ENCODE measurements around the gene ANK2.

ANK2 gene

DNA sequence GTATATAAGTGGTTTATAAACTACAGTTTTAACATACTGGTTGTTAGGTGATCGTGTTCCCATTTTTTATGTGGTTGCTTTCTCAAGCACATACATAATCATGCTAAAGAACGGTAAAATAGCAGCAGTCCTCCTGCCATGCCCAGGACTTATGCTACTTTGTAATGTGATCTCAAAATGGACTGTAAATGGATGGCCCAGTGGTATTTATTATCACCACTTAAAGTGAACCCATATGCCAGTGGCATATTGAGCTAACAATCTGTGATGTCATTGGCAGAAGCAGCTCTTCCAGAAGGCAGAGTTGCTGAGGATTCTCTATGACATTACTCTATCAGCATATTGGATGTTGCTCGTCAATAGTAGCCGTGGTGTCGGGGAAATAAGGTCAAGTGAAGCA lies 28.6 kb downstream of the ANK2 start:
- no peaks in the 10 kb centered on the region for H3K27me3 ChIP-seq (ENCODE audit: control insufficient read depth, insufficient read depth, low read length)
- no peak overlapping the region for H3K4me3 ChIP-seq (ENCODE audit: low read length)
- no peak overlapping the region for H3K27ac ChIP-seq (ENCODE audit: low read depth, low read length)
- no peak overlapping the region for H3K9ac ChIP-seq (ENCODE audit: low read length)
- no peaks in the 10 kb centered on the region for H3K36me3 ChIP-seq (ENCODE audit: control insufficient read depth, insufficient read depth, low read length)
- H3K4me1 ChIP-seq (ENCODE audit: control insufficient read depth, insufficient read depth, low read length) = no peaks in the 10 kb centered on the region

DNA sequence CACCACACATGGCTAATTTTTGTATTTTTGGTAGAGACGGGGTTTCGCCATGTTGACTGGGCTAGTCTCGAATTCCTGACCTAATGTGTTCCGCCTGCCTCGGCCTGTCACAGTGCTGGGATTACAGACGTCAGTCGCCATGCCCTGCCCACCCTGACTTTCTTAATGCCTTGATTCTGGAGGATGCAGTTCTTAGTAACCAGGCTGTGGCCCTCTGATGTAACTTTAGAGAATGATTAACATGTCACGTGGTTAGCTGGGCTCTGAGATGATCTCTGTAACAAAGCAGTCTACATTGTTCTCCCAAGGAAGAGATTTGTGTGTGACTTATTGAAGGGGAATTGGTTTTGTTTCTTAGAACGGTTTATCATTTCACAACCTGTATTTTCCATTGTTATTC lies 30.6 kb downstream of the ANK2 start:
- no peak overlapping the region for H3K4me3 ChIP-seq (ENCODE audit: low read length)
- no peaks in the 10 kb centered on the region for H3K36me3 ChIP-seq (ENCODE audit: control insufficient read depth, insufficient read depth, low read length)
- H3K4me1 ChIP-seq (ENCODE audit: control insufficient read depth, insufficient read depth, low read length) = no peaks in the 10 kb centered on the region
- H3K27ac ChIP-seq (ENCODE audit: low read depth, low read length) = no peak overlapping the region
- no peaks in the 10 kb centered on the region for H3K27me3 ChIP-seq (ENCODE audit: control insufficient read depth, insufficient read depth, low read length)
- H3K9ac ChIP-seq (ENCODE audit: low read length) = no peak overlapping the region

DNA sequence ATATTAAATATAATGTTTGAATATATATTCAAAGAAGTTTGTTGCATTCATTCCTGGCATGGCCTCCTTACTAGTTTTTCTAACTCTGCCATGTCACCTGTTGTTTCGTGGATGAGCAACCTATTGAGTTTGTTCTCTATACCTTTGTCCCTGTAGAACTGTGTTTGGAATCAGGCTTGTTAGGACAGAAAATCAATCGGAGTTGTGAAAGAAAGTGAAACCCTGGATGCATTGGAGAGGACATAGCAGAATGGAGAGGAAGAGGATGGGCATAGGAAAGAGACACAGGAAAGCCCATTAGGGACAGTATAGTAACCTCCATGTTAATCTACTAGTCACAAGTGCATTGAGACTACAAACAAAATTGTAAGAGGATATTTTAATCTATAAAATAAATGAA lies 31.2 kb downstream of the ANK2 start:
- H3K36me3 ChIP-seq (ENCODE audit: control insufficient read depth, insufficient read depth, low read length) = no peaks in the 10 kb centered on the region
- H3K27me3 ChIP-seq (ENCODE audit: control insufficient read depth, insufficient read depth, low read length) = no peaks in the 10 kb centered on the region
- H3K27ac ChIP-seq (ENCODE audit: low read depth, low read length) = no peak overlapping the region
- H3K4me1 ChIP-seq (ENCODE audit: control insufficient read depth, insufficient read depth, low read length) = no peaks in the 10 kb centered on the region
- H3K9ac ChIP-seq (ENCODE audit: low read length) = no peak overlapping the region
- no peak overlapping the region for H3K4me3 ChIP-seq (ENCODE audit: low read length)

DNA sequence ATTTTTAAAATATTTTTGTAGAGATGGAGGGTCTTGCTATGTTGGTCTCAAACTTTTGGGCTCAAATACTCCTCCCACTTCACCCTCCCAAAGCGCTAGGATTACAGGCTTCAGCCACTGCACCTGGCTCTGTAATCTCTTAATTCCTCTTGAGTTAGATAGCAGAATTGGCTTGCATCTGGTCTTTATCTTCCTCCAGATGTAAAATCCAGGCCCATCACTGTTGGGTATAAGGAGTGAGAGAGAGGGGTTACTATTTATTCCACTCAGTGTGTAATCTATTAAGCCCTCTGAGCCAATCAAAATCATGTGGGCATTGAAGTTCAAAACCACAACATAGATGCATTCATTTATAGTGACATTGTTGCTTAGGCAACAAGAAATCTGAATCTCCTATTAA lies 33.9 kb downstream of the ANK2 start:
- Histone ChIP-seq H3K9ac (ENCODE audit: low read length) (no peak overlapping the region), H3K4me3 (ENCODE audit: low read length) (no peak overlapping the region), H3K4me1 (ENCODE audit: control insufficient read depth, insufficient read depth, low read length) (no peaks in the 10 kb centered on the region), H3K27me3 (ENCODE audit: control insufficient read depth, insufficient read depth, low read length) (no peaks in the 10 kb centered on the region), H3K27ac (ENCODE audit: low read depth, low read length) (no peak overlapping the region), H3K36me3 (ENCODE audit: control insufficient read depth, insufficient read depth, low read length) (no peaks in the 10 kb centered on the region)

DNA sequence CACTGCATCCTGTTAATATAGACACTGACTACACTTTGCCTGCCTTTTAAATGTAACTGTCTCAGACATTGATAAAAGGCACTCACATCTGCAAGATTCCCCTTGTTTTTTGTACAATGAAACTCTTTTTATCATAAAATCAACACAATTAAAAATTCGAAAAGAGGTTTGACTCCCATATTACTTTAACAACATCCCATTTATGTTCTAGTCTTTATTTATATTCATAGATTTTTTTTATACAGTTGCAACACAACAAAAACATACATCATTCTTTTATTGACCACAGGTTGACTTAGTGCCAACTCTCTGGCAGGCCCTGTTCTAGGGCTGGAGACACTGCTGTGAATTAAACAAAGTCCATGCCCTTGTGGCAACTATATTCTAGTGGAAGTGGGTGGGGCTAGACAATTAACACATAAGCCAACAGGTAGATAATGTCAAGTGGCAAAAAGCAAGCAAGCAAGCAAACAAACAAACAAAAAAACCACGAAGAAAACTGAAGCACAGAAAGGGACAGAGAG lies 36.8 kb downstream of the ANK2 start:
- Histone ChIP-seq H3K27ac (ENCODE audit: low read depth, low read length) (no peak overlapping the region), H3K4me1 (ENCODE audit: control insufficient read depth, insufficient read depth, low read length) (no peaks in the 10 kb centered on the region), H3K9ac (ENCODE audit: low read length) (no peak overlapping the region), H3K4me3 (ENCODE audit: low read length) (no peak overlapping the region), H3K27me3 (ENCODE audit: control insufficient read depth, insufficient read depth, low read length) (no peaks in the 10 kb centered on the region), H3K36me3 (ENCODE audit: control insufficient read depth, insufficient read depth, low read length) (no peaks in the 10 kb centered on the region)

DNA sequence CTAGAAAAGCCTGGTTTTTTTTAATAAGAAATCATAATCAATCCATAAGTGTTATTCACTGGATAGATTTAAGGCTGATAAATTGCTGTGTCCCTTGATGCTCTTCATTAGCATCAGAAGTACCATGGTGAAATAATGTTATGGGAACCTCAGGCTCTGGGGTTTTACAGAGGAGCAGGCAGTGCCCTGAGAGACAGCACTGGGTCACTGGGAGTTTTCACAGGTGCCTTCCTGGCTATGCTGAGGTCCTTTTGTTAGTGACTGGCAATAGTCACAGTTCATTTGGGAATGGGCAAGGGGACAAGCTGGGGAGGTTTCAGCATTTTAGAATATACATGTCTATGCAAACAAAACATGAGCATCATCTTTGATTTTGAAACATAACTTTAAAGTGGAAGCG lies 38.6 kb downstream of the ANK2 start:
- H3K4me3 ChIP-seq (ENCODE audit: low read length) = no peak overlapping the region
- no peaks in the 10 kb centered on the region for H3K4me1 ChIP-seq (ENCODE audit: control insufficient read depth, insufficient read depth, low read length)
- H3K27me3 ChIP-seq (ENCODE audit: control insufficient read depth, insufficient read depth, low read length) = no peaks in the 10 kb centered on the region
- no peak overlapping the region for H3K9ac ChIP-seq (ENCODE audit: low read length)
- no peaks in the 10 kb centered on the region for H3K36me3 ChIP-seq (ENCODE audit: control insufficient read depth, insufficient read depth, low read length)
- no peak overlapping the region for H3K27ac ChIP-seq (ENCODE audit: low read depth, low read length)

DNA sequence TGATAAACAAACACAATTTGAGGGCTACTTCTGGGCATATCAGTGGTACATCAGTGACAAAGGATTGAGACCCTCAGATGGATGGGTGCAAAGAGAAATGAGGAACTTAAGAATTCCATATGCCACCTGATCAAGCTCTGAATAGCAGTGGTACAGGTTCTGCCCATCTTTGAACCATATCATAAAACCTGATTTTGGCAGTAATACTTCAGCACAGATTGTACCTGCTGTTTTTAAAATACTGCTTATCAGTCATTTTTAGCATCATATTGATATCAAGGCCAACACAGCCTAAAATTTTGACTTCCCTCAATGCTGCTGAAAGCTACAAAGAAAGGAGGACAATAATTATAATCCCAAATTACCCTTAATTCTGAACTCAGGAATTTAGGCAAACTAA lies 41.5 kb downstream of the ANK2 start:
- Histone ChIP-seq H3K4me3 (ENCODE audit: low read length) (no peak overlapping the region), H3K36me3 (ENCODE audit: control insufficient read depth, insufficient read depth, low read length) (no peaks in the 10 kb centered on the region), H3K4me1 (ENCODE audit: control insufficient read depth, insufficient read depth, low read length) (no peaks in the 10 kb centered on the region), H3K9ac (ENCODE audit: low read length) (no peak overlapping the region), H3K27me3 (ENCODE audit: control insufficient read depth, insufficient read depth, low read length) (no peaks in the 10 kb centered on the region), H3K27ac (ENCODE audit: low read depth, low read length) (no peak overlapping the region)

DNA sequence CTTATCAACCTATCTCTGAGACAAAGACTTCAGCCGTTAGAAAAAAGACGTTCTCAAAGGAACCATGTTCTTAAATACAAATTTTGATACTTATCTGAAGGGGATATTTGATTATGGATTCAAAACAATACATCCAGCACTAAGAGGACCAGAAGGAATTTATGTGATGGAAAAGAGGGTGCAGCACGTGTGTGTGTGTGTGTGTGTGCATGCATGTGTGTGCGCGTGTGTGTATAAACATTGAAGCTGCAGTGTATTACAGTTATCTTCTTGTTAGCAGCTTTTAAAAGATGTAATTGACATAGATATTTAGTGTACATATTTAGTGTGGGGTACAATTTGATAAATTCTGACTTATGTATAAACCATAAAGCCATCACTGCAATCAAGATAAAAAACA lies 44.9 kb downstream of the ANK2 start:
- no peaks in the 10 kb centered on the region for H3K36me3 ChIP-seq (ENCODE audit: control insufficient read depth, insufficient read depth, low read length)
- no peak overlapping the region for H3K27ac ChIP-seq (ENCODE audit: low read depth, low read length)
- H3K27me3 ChIP-seq (ENCODE audit: control insufficient read depth, insufficient read depth, low read length) = no peaks in the 10 kb centered on the region
- H3K9ac ChIP-seq (ENCODE audit: low read length) = no peak overlapping the region
- H3K4me3 ChIP-seq (ENCODE audit: low read length) = no peak overlapping the region
- no peaks in the 10 kb centered on the region for H3K4me1 ChIP-seq (ENCODE audit: control insufficient read depth, insufficient read depth, low read length)

DNA sequence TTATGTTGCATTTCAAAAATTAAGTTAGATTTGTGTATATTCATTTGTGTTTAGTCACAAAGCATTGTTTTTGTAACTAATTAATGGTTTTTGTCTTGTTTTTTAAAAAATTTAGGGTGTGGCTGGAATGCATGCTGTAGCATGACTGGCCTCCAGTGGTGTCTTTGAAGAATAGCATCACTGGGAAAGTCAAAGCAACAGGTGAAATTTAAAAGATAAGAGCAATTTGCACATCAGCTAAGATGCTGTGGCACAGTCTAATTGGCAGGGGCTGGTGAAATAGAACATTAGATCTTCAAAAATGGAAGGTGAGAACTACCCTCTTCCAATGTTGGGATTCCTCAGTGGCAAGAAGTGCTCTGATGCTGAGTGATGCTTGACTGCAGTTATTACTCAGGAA lies 45.3 kb downstream of the ANK2 start:
- no peak overlapping the region for H3K27ac ChIP-seq (ENCODE audit: low read depth, low read length)
- H3K9ac ChIP-seq (ENCODE audit: low read length) = no peak overlapping the region
- H3K36me3 ChIP-seq (ENCODE audit: control insufficient read depth, insufficient read depth, low read length) = no peaks in the 10 kb centered on the region
- H3K4me3 ChIP-seq (ENCODE audit: low read length) = no peak overlapping the region
- no peaks in the 10 kb centered on the region for H3K27me3 ChIP-seq (ENCODE audit: control insufficient read depth, insufficient read depth, low read length)
- no peaks in the 10 kb centered on the region for H3K4me1 ChIP-seq (ENCODE audit: control insufficient read depth, insufficient read depth, low read length)

DNA sequence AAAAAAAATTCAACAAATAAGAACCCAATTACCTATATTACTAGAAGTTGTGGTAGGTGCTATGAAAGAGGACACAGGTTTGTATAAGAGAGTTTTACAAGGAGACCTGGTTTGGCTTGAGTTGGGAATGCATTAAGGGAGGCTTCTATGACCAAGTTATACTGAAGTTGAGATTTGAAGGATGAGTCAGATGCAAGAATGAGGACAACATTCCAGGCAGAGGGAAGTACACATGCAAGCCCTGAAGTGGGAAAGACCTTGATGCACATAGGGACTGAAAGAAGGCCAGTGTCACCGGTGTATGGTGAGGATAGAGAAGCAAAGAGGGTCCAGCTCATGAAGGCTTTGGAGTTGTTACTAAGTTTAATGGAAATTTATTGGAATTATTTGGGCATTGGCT lies 52.2 kb downstream of the ANK2 start:
- no peaks in the 10 kb centered on the region for H3K27me3 ChIP-seq (ENCODE audit: control insufficient read depth, insufficient read depth, low read length)
- no peak overlapping the region for H3K27ac ChIP-seq (ENCODE audit: low read depth, low read length)
- no peaks in the 10 kb centered on the region for H3K4me1 ChIP-seq (ENCODE audit: control insufficient read depth, insufficient read depth, low read length)
- no peak overlapping the region for H3K4me3 ChIP-seq (ENCODE audit: low read length)
- no peak overlapping the region for H3K9ac ChIP-seq (ENCODE audit: low read length)
- H3K36me3 ChIP-seq (ENCODE audit: control insufficient read depth, insufficient read depth, low read length) = no peaks in the 10 kb centered on the region

DNA sequence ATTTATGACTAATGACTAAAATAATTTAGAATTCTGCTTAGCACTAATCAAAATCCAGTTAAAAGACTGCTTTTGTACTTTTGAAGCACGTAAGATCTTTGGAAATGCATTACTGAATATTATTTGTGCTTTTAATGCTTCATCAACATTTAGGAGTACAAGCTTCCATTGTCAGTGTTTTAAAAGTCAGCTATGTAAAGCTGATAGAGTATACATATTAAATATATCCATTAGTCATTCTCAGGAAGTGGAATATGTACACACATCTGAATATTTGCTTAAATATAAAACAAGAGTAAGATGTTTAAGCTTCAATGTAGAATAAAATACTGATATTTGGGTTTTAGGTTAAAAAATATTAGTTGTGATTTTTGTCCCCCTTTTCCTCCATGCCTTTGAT lies 54.1 kb downstream of the ANK2 start:
- H3K9ac ChIP-seq (ENCODE audit: low read length) = no peak overlapping the region
- H3K4me3 ChIP-seq (ENCODE audit: low read length) = no peak overlapping the region
- H3K27me3 ChIP-seq (ENCODE audit: control insufficient read depth, insufficient read depth, low read length) = no peaks in the 10 kb centered on the region
- no peaks in the 10 kb centered on the region for H3K36me3 ChIP-seq (ENCODE audit: control insufficient read depth, insufficient read depth, low read length)
- no peak overlapping the region for H3K27ac ChIP-seq (ENCODE audit: low read depth, low read length)
- no peaks in the 10 kb centered on the region for H3K4me1 ChIP-seq (ENCODE audit: control insufficient read depth, insufficient read depth, low read length)

DNA sequence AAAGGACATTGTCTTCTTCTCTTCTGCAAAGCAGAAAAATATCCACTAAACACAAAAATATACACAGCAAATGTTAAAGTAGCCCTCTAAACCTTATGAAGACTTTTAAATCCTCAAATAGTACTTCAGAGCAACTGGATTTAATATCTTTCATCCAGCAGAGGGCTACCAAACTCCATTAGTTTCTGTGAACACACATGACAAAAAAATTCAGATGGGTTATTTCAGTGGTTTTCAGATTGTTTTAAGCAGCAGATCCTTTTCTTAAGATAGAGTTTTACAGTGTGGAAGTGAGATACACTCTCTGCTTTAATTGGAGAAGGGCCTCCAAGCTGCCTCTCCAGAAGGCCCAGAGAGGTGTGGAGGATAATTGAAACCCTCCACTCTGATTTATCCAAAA lies 56.7 kb downstream of the ANK2 start:
- no peaks in the 10 kb centered on the region for H3K27me3 ChIP-seq (ENCODE audit: control insufficient read depth, insufficient read depth, low read length)
- H3K36me3 ChIP-seq (ENCODE audit: control insufficient read depth, insufficient read depth, low read length) = no peaks in the 10 kb centered on the region
- no peak overlapping the region for H3K4me3 ChIP-seq (ENCODE audit: low read length)
- H3K4me1 ChIP-seq (ENCODE audit: control insufficient read depth, insufficient read depth, low read length) = no peaks in the 10 kb centered on the region
- no peak overlapping the region for H3K9ac ChIP-seq (ENCODE audit: low read length)
- no peak overlapping the region for H3K27ac ChIP-seq (ENCODE audit: low read depth, low read length)

DNA sequence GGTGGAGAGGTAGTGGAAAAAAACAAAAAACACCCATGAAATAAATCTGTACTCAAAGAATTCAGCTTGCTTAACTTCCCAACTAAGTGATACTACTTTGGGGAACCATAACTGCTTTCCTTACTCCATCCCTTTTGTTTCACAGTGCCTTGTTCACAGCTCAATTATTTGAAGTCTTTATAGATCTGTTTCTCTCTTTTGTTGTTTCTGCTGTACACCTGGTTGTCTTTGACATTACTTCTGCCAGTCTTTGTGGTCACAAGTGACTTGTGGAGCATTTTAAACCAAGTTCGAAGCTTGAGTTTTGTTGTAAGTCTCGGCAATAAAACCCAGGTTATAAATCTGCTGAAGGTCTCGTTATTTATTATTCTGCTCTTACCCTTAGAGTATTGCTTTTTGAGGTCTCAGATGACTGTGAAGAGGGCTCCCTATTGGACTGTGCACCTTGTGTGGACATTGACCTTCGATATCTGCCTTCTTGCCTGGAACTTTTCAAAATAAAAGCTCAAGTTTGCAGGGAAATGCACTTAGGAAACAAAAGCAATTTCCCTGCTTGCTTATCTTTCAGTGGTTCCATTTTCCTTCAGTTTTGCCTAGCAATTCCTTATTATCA lies 59.8 kb downstream of the ANK2 start:
- no peak overlapping the region for H3K4me3 ChIP-seq (ENCODE audit: low read length)
- H3K27me3 ChIP-seq (ENCODE audit: control insufficient read depth, insufficient read depth, low read length) = no peaks in the 10 kb centered on the region
- no peaks in the 10 kb centered on the region for H3K36me3 ChIP-seq (ENCODE audit: control insufficient read depth, insufficient read depth, low read length)
- H3K27ac ChIP-seq (ENCODE audit: low read depth, low read length) = no peak overlapping the region
- no peaks in the 10 kb centered on the region for H3K4me1 ChIP-seq (ENCODE audit: control insufficient read depth, insufficient read depth, low read length)
- no peak overlapping the region for H3K9ac ChIP-seq (ENCODE audit: low read length)

All from rectal smooth muscle tissue (tissue), 1 donor.